Stimulated activated CD8-positive, alpha-beta memory T cell treated with anti-CD3 and anti-CD28 coated beads, Interleukin-4, amount 100 ng/mL, for 4 hours (primary cell): ENCODE data around the gene NFYC.
"Not testable (repeated sequence)": the region's sequence is repeated elsewhere in the genome, so short reads cannot be mapped to it uniquely, and the experiment has no call there.

Source experiments
- DNase-seq, 2 donors: peaks; one replicate each; pipeline ENCODE4 v3.0.0-alpha.2; 2020; ENCODE audit warnings: low read depth in 2 of 2, low spot score in 1 of 2

The NFYC gene

DNA sequence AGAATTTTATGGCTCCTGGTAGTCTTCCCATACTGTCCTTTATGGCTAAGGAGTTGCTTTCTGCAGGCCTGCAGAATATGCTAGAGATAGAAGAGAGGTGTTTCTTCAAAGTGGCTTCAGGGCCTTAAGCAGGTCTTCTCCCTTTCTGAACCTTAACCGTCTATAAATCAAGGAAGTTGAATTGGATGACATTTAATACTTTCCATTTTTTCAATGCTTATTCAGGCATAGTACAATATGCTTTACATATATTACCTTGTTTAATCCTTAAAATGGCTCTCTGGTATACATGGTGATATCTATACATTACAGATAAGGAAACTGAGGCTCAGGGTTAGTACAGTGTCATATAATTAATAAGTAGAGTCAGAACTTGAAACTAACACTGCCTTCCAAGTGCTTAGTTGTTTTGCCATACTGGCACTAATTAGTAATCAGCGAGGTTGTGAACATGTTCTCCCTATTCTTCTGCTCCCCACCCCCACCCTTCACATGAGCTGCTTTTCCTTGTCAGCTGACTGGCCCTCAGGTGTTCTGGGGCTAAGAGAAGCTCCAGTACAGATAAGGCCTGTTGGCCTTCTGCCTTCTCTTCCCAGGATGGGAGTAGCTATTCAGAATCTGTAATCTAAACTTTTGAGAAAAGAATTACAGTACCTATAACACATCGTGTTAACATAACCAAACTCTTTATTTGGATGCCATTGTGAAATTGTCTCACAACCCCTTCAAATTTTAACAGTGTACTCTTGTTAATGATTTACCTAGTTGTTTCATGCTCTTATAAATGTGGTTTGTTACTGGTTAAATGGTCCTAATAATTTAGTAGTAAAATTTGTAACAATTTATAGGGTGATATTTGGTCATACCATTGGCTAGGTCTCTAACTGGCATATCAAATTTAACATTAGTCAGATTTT is 13.6 kb downstream of the NFYC start:
- DNase-seq = no peak

DNA sequence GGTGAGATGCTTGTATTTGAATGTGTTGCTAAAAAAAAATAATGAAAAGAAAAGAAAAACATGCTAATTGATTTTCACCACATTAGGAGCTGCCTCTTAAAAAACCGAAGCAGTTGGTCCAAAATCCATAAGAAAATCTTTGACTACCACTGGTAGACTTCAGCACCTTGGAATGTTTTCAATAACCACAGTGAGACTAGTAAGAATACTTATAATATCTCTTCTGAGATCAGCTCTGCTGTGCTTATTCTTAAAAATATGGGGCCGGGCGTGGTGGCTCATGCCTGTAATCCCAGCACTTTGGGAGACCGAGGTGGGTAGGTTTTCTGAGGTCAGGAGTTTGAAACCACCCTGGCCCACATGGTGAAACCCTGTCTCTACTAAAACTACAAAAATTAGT is 15.1 kb downstream of the NFYC start:
- no peak for DNase-seq

DNA sequence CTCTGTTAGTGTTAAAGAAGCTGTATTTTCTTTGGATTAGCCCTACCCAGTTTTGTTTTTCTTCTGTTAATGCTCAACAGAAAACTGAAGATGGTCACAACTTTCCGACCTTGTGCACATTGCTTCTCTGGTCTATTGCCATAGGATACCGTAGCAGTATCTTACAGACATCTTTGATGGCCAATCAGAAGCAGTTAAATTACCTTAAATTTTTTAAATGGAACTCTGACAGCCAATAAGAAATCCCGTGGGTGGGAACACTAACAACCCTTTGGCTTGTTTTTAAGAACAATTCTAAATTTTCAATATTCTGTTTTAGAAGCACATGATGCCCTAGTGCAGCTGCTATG is 17.2 kb downstream of the NFYC start:
- DNase-seq = no peak

DNA sequence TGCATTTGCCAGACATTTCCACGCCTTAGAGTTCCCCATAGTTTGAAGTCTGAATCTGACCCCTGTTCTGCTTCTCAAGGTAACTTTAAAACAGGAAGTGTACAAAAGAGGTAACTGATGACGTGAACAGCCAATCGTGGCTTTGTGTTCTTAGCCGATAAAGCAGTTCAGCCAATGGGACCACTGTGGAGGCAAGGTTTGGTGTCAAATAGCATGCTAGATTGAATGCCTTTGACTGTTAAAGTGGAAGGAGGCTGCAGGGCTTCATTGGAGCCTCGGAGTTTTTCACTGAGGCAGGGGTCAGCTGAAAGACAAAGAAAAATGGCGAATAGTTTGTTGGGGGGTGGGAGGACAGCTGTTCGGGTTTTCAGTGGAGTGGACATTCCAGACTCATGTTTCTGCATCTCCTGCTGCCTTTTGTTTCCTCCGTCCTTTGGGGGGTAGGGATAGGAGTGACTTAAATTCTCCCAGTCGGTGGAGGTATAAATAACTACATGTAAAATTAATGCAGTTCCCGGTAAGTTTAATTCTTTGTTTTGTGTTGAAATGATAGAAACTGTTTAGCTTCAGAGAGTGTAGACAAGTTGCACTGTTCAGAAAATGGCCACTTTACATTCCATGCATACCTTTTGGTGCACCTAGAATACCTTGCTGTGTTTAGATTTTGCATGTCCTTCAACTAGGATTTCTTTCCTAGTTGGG is 17.7 kb downstream of the NFYC start:
- DNase-seq = peak; percentile 42 to 47

DNA sequence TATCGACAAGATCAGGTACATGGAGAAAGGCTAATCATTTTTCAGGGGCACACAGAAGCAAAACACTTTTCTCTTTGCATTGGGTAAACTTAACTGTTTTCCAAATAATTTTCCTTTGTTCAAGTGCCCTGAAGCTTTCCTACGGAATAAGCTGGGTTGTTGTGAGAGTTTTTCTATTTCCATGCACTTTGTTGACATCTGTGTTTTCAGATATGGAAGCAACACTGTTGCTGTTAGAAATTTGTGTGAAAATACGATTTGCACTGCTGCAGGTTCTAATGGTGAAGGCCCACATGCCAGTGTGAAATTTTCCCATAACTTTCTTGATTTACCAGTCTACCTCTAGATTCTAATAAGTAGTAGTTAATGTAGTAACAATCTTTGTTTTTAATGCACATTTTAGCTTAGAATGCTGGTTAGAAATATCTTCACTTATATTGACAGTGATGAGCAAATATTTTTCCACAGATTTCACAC is 18.3 kb downstream of the NFYC start:
- no peak for DNase-seq

DNA sequence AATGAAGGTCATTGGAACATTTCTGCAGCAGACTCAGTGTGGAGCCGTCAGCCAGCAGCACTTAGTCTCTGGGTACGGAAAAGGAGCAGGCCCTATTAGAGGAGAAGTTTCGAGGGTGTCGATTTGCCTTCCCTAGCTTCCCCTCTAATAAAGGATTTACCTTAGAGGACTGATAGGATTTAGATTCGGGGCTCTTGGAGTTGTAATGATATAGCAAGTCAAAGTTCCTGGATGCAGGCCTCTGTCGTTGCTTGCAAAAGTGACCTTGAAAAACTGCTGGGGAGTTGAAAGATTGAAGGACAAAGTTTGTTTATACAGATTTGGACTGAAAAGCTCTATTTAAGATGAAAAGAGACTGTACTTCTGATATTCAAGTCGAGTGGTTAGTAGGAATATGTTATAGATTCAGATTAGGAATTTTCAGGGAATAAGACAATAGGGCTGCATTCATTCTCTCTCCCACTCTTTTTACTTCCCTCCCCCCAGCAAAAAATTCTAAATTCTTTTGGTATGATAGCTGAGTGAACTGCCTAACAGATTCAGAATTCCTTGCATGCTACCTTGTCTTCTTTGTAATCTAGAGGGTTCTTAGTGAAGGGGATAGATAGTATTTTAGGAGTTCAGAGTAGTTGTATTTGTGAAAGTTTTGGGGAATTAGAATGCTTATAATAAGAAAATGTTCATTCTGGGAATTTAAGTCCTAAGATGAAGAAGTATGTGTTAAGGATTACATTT is 19.2 kb downstream of the NFYC start:
- no peak for DNase-seq

DNA sequence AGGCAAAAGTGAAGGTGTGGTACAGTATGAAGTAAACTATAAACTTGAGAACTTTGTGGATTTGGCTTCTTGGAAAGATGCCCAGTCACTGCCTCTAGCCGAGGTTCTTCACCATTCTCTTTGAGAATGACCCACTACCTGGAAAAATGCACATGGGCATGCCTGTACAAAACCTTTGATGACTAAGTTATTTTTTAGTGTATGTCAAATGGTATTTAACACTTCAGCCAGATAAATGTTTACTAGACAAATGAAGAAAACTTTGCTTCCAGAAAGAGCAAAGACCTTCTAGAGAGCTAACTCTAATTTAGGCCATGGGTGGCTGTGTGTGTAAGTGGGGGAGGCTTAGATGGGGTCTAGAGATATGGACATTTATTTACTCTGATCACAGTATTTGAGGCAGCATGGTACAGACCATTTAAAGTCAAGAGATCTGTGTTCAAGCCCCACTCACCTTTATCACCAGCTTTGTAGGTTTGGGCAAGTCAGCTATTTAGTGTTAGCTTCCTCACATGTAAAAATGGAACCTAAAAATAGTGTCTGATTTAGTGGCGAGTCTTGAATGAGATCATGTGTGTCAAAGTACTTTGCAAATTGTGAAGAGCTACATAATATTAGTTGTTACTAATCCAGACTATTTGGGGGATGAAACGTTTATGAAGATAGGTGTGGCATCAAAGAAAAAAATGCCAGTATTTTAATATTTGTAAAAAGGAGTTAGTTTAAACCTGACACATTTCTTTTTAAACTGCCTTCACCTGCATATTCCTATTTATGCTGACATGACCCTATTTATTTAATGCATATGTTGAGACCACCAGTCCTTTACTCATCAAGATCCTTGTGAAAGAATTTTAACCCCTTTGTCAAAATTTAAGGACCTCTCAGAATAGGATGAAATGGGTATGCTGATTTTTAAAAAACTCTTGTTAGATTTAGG is 20.2 kb downstream of the NFYC start:
- DNase-seq = no peak

DNA sequence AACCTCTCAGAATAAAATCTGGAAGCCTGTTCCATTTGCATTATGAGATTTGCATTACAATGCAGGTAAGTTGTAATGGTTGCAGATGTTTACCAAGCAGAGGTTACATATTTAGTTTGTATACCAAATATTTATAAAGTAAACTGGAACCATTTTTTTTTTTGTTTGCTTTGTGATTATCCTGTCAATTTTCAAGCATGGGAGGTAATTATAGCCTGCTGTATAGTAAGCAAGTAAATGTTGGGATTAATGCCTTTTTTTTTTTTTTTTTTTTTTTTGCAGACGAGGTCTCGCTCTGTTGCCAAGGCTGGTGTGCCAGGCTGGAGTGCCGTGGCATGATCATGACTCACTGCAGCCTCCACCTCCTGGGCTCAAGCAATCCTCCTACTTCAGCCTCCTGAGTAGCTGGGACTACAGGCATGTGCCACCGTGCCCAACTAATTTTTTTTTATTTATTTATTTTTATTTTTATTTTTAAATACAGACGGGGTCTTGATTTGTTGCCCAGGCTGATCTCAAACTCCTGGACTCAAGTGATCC is 21.0 kb downstream of the NFYC start:
- no peak for DNase-seq

DNA sequence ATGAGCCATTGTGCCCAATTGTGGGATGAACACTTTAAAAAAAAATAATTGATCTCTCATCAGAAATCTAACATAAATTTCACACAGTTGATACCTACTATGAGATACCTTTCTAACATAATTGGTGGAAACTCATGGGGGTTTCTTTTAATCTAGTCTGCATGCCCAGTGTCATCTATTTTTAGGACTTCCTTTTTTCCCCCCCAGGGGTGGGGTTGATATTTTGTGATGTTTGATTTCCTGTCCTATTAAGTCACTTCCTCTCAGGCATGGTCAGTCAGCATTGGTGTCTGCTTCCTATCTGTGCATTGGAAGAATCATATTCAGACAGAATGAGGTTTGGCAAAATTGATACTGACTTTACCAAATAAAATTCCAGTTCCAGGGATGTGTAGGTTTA is 21.5 kb downstream of the NFYC start:
- no peak for DNase-seq

DNA sequence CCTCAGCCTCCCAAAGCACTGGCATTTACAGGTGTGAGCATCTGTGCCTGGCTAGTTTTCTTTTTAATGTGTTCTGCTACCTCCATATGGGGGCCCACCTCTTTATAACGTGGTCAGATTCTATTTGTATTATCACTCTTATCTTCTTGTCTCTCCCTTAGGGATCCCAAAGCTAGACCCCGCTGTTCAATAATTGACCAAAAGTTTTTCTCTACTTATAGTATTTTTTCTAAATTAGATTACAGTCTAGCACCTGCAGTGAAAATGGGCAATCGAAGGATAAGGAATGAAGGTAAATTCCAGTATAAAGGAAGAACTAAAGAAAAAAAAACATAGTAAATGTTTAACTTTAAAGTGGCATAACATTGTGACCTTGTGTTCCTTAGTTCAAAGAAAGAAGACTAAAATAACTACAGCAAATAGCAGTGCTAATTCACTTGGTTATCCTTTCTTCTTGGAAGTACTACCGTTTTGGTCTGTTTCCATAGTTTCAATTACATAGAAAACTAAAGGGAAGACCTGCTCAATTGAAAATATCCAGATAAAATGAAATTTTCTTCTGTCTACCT is 24.1 kb downstream of the NFYC start:
- DNase-seq = no peak

DNA sequence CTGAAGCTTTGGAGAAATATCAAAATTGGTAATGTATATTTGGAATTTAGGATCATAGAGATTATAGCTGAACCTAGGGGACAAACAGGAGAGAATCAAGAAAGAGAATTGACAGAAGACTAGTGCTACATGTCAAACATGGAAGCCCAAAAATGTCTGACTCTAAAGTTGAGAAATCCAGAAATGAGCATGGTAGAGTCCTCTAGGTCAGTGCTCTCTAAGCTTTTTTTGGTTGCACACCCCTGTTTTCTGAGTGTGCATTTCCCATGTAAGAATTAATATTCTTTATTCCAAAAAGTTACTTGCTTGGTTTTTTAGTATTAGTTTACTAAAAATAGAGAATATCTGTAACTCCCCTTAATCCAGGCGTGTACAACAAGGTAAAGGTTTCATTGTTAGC is 25.6 kb downstream of the NFYC start:
- no peak for DNase-seq

DNA sequence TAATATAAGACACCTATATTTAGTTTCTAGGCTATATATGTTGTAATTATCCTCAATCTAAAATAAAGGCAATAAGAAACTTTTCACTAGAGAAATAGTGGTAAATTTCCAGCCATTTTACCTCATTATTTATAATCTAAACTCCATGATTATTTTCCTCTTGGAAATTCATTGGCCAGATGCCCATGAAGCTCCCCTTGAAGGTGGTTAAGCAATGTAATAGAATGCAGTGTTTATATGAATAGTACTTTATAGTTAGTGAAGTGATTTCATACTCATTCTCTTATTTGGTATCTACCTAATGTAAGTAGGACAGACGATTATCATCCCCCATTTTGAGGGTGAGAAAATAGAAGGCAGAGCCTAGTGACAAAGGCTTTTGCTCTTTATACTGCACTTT is 26.5 kb downstream of the NFYC start:
- no peak for DNase-seq

DNA sequence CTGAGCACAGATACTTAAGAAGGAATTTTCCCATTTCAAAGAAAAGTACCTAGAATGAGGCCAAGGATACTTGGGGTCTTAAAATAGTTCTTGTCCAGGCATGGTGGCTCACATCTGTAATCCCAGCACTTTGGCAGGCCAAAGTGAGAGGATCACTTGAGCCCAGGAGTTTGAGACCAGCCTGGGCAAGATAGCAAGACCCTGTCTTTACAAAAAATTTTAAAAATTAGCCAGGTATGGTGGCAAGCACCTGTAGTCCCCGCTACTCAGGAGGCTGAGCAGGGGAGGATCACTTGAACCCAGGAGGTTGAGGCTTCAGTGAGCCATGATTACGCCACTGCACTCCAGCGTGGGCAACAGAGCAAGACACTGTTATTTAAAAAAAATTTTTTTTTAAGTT is 29.0 kb downstream of the NFYC start:
- DNase-seq = no peak

DNA sequence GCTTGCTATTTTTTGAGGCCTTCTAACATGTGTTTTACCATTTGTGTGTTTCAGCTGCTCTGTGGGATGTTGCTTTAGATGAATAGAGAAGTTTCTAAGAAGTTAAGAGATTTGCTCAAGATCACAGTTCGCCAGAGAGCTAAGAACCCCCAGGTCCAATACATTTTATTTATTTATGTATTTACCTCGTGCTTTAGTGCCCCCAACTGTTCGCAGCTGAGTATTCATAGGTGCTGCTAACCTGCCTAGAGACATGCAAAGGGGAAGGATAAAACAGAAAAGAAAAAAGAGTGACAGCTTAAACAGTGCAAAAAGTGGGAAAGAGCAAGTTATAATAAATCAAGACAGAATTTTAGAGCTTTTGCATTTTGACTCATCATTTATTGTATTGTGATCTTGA is 31.1 kb downstream of the NFYC start:
- no peak for DNase-seq

DNA sequence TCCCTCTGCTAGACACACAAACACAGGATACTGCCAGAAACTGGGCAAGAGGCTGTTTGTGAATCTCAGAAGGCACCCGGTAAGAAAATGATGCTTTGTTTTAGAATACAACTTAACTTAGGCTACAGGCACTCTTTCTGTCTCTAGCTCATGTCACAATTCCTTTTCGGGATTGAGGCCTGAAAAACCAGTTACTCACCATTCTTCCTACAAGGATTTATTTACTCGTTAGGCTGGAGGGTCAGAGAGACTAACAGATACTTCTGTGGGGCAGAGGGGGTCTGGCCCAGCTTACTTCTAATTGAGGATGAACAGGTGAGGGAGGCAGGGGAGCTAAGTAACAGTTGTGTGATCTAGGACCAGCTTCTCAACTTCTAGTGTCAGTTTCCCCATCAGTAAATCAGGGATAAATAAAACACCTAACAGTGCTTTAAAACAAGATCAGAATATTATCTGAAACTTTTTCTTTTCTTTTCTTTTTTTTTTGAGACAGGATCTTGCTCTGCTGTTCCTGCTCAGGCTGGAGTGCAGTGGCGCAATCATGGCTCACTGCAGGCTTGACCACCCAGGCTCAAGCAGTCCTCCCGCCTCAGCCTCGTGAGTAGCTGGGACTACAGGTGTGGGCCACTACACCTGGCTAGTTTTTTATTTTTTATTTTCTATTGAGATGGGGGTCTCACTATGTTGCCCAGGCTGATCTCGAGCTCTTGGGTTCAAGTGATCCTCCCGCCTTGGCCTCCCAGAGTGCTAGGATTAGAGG is 31.9 kb downstream of the NFYC start:
- DNase-seq = no peak

DNA sequence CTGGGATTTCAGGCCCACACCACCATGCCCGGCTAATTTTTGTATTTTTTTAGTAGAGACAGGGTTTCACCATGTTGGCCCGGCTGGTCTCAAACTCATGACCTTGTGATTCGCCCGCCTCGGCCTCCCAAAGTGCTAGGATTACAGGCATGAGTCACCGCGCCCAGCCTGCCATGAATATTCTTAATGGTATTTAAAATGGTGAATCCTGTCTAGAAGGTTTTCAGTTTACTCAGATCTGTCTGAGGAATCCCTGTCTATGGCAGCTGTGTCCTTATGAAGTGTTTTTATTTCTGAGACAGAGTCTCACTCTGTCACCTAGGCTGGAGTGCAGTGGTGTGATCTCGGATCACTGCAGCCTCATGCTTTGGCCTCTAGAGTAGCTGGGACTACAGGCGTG is 36.2 kb downstream of the NFYC start:
- not testable (repeated sequence) for DNase-seq

DNA sequence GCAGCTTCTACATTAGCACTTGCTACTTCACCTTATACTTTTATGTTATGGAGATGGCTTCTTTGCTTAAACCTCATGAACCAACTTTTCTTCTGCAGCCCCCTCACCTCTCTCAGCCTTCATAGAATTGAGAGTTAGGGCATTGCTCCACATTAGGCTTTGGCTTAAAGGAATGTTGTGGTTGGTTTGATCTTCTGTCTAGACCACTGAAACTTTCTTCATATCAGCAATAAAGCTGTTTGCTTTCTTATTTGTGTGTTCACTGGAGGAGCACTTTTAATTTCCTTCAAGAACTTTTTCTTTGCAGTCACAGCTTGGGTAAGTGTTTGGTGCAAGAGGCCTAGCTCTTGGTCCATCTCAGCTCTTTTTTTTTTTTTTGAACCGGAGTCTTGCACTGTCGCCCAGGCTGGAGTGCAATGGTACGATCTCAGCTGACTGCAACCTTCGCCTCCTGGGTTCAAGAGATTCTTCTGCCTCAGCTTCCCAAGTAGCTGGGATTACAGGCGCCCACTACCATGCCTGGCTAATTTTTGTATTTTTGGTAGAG is 37.9 kb downstream of the NFYC start:
- DNase-seq = not testable (repeated sequence)

DNA sequence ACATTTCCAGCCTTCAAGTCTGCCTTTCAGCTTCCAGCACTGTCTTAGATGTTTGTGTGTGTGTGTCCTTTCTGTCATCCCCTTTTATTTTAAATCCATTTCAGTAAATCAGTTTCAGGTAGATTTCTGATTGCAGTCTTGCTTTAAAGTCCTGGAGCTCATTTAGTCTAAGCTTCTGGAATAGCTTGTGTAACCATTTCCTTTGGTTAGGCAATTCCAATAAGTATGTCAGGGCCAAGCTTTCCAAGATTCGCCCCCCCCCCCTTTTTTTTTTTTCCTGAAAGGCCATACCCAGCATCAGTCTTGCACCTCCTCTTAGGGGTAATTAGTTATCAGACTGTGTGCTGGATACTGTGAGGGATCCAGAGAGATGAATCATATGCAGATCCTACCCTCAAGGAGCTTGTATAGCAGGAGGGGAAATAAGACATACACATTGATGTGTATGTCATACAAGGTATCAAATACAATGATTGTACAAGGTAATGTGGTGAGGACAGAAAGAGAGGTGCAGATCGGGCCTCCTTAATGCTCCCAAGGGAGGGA is 41.3 kb downstream of the NFYC start:
- DNase-seq = no peak
